ENCODE results near the gene PRELID2.
A peak's percentile ranks its signal among the peaks of the same experiment; 100 is the strongest.

PRELID2 gene

DNA sequence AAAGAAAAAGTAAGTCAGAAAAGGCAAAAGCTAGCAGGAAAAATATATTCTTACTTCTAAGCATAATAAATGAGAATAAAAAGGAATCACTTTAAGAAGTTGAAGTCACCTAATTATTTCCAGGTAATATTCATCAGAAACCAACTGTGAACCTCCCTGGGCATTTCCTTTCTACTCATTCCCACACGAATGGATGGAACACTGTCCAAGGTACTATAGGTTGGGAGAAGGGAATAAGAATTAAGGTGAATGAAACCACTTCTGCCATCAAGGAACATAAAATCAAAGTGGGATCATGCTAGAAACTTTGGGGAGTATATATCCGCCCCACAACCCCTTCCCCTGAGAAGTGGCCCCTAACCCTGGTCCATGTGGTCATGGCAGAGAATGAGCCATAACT lies 41.6 kb downstream of the PRELID2 start:
- no peak for DNase-seq

DNA sequence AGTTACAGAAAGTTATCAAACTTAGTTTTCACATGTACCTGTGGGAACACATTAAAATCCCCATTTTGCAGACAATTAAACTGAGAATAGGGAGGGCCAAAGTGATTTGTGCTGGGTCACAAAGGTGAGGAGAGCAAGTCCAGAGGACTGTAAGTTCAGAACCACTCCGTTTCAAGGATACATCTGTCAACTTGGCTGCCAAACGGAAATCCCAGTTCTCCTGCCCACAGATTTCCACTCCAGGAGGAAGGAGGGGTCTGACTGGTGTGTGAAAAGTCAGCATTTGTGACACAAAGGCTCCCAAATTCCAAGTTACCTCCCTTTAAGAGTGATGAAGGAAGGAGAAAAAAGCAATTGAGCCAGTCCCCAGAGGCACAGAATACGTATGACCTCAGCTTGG lies 42.3 kb downstream of the PRELID2 start:
- no peak for DNase-seq

- DNase-seq = no peak
These were observed 43.3 kb downstream of the PRELID2 start for GRCh38 chr5:145791866-145792265.

GRCh38 chr5:145787996-145788395 lies 47.1 kb downstream of the PRELID2 start:
- no peak for DNase-seq

GRCh38 chr5:145787507-145787906 lies 47.6 kb downstream of the PRELID2 start:
- no peak for DNase-seq

GRCh38 chr5:145787001-145787400 lies 48.1 kb downstream of the PRELID2 start:
- no peak for DNase-seq

- no peak for DNase-seq
These were observed 54.2 kb downstream of the PRELID2 start for GRCh38 chr5:145780982-145781381.

DNA sequence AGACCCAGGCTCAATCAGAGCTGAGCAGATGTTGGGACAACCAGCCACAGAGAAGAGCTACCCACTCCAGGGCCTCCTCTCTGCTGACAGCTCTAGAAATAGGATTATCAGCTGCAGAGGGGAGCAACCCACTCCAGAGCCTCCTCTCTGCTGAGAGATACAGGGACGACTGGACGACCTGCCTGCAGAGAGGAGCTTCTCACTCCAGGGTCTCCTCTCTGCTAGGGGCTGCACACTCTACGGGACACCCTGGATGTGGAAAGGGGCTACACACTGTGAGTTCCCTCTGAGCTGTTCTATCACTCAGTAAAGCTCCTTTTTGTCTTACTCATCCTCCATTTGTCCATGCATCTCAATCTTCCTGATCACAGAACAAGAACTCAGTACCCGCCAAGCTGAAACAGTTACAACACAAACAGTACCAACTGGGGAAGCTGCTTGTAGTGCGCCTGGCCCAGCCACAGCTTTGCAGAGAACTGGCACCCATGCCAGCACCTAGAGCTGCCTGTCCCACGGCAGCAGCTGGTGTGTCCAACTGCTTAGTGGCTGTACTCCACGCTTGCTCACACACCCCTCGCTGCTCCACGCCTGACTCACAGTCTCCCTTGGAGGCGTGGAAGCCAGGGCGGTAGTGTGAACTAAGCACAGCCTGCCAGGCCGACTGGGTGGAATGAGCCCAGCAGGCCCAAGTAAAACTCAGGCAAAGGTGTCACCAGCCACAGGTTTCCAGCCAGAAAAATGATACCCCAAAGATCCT lies 56.8 kb downstream of the PRELID2 start:
- DNase-seq = no peak

- no peak for DNase-seq
These were observed 57.6 kb downstream of the PRELID2 start for GRCh38 chr5:145777445-145778063.

DNA sequence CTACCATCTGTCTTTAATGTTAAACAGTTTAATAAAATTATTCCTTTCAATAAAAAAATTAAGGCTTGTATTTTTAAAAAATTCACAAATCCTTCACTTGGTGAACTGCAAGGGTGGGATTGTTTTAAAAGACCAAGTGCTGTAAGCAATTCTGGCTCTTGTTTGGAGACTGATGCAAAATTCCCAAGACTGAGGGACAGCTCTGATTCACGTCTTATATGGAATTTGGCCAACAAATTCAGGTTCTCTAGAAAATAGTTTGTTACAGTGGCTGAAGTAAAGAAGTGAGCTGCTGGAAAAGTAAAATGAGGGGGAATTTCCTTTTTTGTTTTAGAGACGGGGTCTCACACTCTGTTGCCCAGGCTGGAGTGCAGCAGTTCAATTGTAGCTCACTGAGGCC lies 58.3 kb downstream of the PRELID2 start:
- peak; percentile 1 for DNase-seq

DNA sequence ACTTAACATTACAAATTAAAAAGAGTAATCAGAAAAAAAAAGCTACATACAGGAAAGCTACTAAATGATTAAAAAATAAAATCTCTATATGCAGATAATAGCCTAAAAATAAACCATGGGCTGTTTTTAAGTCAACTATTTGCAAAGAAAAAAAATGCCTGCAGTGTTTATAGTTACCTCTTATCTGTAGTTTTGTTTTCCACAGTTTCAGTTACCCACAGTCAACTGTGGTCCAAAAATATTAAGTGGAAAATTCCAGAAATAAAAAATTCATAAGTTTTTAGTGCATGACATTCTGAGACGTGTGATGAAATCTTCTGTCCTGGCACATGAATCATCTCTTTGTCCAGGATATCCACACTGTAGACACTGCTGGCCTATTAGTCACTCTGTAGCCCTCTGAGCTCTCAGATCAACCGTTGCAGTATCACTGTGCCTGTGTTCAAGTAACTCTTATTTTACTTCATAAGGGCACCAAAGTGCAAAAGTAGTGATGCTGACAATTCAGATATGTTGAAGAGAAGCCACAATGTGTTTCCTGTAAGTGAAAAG lies 59.2 kb downstream of the PRELID2 start:
- peak; percentile 87 for DNase-seq

- DNase-seq = peak; percentile 2
These were observed 59.7 kb downstream of the PRELID2 start for GRCh38 chr5:145775411-145775810.

GRCh38 chr5:145774442-145774841 lies 60.7 kb downstream of the PRELID2 start:
- DNase-seq = no peak

DNA sequence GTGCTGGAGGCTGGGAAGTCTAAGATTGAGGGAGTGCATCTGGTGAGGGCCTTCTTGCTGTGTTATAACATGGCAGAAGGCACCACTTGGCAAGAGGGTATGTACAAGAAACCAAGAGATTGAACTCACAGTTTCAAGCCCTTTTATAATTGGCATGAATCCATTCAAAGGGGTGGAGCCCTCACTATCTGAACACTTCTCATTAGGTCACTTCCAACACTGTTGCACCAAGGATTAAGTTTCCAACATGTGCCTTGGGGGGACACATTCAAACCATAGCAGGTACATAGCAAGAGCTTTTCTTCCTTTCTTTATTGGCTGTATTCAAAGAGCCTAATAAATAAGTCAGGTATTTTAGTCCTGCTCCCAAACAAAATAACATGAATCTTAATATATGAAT lies 62.7 kb downstream of the PRELID2 start:
- DNase-seq = no peak

DNA sequence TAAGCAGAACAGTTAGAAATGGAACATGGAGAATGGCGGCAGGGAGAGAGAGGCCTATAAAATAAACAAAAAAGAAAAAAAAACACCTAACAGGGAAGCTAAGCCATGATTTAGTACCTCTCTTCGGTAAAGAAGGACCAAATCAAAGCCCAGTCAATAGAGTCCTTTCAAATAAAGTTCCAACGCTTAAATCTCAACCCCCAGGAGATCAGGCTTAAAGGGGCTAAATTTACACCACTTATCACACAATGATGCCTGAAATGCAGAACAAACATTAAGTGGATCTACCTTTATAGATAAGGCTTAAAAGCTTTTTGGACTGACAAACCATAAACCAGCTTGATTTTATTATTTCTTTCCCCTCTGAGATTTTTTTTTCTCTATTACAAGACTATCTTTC lies 66.3 kb downstream of the PRELID2 start:
- no peak for DNase-seq

GRCh38 chr5:145764325-145764724 lies 70.8 kb downstream of the PRELID2 start:
- no peak for DNase-seq

- no peak for DNase-seq
These were observed 72.3 kb downstream of the PRELID2 start for GRCh38 chr5:145762833-145763232.

- DNase-seq = no peak
These were observed 73.9 kb downstream of the PRELID2 start for GRCh38 chr5:145761254-145761653.

DNA sequence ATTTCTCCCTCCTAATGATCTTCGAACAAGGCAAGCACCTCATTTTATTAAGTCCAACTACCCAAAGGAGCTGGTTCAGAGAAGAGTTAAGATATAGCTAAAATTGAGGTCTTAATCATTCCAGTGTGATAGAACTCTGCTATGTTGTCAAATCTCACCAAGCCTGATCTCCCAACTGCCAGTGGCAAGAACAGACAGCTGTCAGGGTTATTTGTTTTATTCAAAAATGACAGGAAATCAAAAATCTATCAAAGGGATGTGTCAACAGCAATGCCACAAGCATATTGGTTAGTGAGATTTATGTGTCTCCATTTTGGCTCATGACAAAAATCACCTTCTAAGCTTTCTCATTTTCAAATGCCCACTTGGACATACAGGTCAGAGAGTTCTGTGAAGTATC lies 74.5 kb downstream of the PRELID2 start:
- no peak for DNase-seq

GRCh38 chr5:145752947-145753346 lies 82.2 kb downstream of the PRELID2 start:
- peak; percentile 5 for DNase-seq

DNA sequence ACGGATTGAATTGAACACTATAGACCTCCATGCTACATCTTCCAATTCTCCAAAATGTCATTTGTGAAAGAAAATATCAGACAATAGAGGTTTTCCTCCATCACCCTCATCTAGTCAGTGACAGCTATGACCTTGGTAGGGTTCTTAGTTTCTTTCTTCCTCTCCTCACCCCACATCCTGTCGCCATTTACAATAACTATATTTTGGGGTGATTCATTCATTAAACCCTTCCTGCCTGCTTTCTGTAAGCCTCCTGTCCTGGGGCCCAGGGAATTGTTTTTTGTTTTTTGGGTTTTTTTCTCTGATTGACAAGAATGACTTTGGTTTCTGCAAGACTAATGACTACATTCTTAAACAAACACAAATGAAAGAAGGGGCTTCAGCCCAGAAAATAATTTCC lies 82.6 kb downstream of the PRELID2 start:
- DNase-seq = no peak

- DNase-seq = no peak
These were observed 84.9 kb downstream of the PRELID2 start for GRCh38 chr5:145750199-145750598.

- DNase-seq = no peak
These were observed 91.6 kb downstream of the PRELID2 start for GRCh38 chr5:145743396-145744061.

GRCh38 chr5:145739843-145740242 lies 95.3 kb downstream of the PRELID2 start:
- DNase-seq = no peak
